ENCODE data around the gene MAGEB1.

The MAGEB1 gene, protein sequence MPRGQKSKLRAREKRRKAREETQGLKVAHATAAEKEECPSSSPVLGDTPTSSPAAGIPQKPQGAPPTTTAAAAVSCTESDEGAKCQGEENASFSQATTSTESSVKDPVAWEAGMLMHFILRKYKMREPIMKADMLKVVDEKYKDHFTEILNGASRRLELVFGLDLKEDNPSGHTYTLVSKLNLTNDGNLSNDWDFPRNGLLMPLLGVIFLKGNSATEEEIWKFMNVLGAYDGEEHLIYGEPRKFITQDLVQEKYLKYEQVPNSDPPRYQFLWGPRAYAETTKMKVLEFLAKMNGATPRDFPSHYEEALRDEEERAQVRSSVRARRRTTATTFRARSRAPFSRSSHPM

DNA sequence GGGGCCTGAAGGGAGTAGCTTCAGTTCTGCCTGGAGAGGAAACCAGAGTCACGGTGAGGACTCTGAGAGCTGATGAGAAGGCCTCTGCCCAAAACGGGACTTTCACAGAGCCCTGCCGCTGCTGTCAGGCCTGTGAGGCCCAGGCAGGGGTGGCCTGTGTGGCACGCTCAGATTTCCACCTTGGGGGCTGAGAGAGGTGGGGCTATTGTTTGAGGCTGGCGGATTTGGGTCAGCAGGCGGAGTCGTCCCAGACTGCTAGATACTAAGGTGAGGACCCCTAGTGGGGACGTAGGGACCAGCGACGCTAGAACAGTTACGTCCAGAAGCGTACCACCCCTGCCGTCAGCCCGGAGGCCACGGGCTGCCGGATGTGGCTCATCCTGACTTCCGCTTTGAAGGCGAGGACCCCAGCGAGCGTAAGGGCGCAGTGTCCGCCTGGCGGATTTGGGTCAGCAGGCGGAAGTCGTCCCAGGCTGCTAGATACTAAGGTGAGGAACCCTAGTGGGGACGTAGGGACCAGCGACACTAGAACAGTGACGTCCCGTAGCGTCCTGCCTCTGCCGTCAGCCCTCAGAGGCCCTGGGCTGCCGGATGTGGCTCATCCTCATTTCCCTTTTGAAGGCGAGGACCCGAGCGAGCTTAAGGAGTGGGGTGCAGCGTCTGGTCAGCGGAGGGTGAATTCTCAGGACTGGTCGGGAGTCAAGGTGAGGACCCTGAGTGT is at the start of gene MAGEB1:
TSS of gene MAGEB1 (plus strand) at position 378 of the 721 bp plus-strand sequence. CDS start 3,348 bp downstream, outside the sequence.
- no peak for DNase-seq

DNA sequence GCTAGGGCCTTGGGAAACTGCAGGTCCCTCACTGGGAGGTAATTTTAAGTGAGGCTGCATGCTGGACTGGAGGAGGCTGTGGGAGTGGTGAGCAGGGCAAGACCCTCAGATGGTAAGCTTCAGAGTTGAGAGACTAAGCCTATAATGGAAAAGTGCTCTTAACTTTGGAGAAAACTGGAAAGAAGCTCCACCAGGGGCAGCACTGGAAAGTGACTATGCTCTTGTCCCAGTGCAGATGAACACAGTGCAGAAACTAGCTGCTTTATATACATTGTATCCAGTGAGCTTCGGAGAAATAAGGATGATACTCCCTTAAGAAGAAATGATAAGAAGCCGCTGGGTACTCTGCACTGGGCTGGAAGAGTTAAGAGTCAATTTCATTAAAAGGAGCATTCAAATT is 34.8 kb upstream of the MAGEB1 start:
- no peak for DNase-seq

DNA sequence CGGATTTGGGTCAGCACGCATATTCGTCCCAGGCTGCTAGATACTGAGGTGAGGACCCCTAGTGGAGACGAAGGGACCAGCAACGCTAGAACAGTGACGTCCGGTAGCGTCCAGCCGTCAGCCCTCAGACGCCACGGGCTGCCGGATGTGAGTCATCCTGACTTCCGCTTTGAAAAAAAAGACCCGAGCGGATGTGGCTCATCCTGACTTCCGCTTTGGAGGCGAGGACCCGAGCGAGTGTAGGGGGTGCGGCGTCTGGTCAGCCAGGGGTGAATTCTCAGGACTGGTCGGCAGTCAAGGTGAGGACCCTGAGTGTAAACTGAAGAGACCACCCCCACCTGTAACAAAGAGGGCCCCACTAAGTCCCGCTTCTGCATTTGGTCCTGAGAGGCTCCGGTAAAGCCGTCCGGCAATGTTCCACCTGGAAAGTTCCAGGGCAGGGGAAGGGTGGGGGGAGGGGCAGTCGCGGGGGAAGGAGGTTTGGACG is 31.5 kb upstream of the MAGEB1 start, which contains the start of gene MAGEB2:
TSS of gene MAGEB2 (plus strand) at position 207 of the 487 bp plus-strand sequence. CDS start 3,018 bp downstream, outside the sequence.
- DNase-seq, result no peak

DNA sequence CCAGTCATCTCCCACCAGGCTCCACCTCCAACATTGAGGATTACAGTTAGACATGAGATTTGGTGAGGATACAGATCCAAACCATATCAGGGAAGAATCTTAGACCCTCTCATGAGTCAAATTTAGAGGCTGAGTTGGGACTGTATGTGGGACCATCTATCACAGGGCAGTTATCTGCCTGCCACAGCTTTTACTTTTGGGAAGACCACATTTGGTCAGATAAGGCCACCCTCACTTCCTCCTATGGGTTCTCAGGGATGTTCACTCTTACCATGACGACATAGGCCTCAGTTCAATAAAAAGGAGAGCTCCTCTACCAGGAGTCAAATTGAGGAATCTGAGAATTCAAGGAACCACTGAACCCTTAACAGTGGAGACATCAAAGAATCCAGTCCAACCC is 29.5 kb upstream of the MAGEB1 start:
- no peak for DNase-seq

DNA sequence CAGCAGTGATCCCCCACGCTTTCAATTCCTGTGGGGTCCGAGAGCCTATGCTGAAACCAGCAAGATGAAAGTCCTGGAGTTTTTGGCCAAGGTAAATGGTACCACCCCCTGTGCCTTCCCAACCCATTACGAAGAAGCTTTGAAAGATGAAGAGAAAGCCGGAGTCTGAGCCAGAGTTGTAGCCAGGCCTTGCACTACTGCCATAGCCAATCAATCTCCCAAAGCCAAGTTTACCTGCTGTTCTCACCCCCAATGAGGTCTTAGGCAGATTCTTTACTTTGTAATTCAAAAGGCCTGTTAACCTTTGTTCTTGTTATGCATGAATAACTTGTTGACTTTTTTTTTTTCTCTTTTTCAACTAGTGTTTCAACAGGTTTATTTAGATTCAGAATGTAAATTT is 27.6 kb upstream of the MAGEB1 start:
- DNase-seq, result no peak

DNA sequence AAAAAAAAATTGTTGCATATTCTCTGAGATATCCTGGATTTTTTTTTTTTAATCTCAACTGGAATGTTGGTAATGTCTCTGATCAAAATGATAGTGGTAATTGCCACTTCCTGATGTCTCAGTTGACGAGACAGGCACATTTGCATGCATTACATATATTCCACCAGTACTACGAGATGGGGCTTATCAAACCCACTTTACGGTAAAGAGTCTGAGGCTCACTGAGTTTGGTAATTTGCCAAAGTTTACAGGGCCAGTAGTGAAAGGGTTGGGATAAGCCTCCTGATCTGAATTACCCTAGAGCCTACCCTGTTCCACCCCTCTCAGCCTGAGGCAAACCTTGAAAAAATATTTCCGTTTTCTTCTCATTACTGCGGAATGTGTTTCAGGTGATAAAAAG is 26.3 kb upstream of the MAGEB1 start:
- no peak for DNase-seq

DNA sequence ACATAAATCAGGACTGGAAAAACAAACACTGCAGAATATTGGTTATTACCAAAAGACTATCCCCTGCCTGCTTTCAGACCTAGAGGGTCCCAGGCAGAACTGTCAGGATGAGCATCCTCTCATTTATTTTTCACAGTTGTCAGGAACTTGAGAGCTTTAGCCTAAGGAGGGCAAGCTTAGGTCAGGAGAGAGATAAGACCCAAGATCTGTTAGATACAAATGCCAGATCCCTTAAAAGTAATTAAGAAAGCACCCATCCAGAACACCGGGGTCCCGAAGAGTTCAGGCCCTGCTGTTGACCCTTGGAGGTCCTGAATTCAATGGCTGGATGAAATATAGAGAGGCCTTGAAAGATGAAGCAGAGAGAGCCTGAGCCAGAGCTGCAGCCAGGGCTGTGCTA is 22.4 kb upstream of the MAGEB1 start:
- no peak for DNase-seq

DNA sequence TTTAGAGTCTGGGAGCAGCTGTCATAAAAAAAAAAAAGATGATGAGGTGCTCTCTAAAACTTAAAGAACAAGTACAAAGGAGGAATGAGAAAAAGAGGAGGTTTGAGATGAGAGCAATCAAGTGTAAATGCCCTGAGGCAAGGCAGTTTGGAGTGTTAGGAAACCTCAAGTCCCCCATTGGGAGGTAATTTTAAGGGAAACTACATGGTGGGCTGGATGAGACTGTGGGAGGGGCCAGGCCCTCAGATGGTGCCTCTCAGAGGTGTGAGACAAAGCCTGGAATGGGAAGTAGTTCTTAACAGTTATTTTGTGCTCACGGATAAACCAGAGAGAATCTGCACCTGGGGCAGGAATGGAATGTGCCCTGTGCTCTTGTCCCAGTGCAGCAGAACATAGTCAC is 18.4 kb upstream of the MAGEB1 start:
- no peak for DNase-seq

DNA sequence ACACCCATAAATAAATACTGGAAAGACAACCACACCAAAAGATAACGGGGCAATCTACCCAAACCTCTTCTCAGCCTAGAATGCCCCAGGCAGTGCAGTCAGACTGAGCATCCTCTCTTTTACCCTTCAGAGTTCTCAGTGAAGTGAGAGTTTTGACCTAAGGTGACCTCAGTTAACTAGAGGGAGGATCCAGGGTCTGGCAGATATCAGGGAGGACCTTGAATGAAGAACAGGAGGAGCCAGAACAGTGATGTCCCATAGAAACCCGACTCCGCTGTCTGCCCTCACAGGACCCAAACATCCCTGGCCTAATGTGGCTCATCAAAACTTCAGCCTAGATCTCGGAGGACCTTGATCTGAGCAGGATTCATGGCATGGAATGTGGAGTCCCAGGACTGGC is 16.6 kb upstream of the MAGEB1 start, which contains the start of gene MAGEB3:
TSS of gene MAGEB3 (plus strand) at position 263 of the 400 bp plus-strand sequence. CDS start 5,268 bp downstream, outside the sequence.
- no peak for DNase-seq

DNA sequence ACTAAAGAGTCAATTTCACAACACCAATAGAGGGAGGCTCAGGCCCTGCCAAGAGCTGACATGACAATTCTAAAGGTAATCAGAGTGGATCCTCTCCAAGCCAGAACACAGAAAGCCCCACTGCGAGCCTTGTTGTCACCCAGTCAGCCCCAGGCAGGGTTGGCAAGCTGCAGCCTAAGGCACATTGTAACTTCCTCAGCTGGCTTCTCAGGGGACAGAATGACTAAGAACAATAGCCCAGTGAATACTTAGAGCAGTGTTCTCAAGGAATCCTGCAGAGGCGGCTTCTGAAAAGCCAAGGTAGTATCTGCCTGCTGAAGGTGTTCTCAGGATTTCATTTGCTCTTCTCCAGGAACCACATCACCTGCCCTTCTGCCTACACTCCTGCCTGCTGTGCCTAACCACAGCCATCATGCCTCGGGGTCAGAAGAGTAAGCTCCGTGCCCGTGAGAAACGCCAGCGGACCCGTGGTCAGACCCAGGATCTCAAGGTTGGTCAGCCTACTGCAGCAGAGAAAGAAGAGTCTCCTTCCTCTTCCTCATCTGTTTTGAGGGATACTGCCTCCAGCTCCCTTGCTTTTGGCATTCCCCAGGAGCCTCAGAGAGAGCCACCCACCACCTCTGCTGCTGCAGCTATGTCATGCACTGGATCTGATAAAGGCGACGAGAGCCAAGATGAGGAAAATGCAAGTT is 5.1 kb upstream of the MAGEB1 start, which contains the start of gene MAGEB4:
TSS of gene MAGEB4 (plus strand) at position 277 of the 692 bp plus-strand sequence. CDS start at position 413, 136 bp downstream.
- no peak for DNase-seq

DNA sequence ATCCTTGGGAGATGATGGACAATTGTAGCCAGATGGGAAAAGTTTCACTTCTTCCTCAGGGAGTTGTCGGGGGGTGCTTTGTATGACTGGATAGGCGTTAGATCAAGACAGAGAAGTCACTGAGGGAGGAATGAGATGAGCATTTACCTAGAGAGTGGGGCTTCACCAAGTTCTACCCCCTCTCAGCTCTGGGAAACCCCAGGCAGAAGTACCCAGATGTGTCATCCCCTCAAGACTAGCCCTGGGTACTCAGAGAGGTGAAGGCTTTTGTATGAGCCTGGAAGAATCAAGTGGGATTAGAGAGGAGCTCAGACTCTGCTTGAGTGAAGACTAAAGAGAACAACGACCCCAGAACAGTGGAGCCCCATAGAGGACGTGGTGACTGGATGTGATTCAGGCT is 1.9 kb downstream of the MAGEB1 start:
- no peak for DNase-seq

DNA sequence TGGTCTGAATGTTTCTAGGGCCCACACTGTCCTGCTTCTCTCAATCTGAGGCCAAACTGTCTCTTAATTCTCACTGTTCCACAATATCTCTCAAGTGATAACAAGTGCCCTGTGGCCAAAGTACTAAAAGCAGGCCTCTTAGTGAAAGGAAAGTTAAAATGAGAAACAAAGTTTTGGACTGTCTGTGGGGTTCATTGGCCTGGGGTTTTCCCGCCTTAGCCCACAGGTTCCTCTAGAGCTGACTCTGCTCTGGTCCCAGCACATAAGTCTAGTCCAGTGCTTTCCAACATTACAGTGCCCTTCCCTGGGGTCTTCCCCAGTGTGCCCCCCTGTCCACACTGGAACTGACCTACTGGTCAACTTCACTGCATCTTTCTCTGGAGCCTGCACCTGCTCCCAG is 6.3 kb downstream of the MAGEB1 start:
- DNase-seq, result no peak

DNA sequence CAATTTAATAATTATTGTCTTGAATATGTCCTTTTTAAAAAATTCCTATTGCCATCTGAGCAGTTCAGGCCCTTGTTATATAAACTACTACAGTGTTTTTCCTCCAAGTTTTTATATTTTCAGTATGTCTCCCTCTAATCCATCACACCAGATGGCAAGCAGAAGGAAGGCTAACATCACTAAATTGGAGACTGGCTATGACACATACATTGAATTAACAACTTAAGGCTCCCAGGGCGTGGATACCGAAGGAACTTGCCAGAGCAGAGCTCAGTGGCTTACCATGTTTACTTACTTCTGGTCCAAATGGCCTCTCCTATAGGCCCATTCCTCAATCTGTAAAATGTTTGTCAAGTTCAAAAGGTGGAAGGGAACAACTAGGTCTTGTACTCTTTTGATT is 13.0 kb downstream of the MAGEB1 start:
- DNase-seq, result no peak

DNA sequence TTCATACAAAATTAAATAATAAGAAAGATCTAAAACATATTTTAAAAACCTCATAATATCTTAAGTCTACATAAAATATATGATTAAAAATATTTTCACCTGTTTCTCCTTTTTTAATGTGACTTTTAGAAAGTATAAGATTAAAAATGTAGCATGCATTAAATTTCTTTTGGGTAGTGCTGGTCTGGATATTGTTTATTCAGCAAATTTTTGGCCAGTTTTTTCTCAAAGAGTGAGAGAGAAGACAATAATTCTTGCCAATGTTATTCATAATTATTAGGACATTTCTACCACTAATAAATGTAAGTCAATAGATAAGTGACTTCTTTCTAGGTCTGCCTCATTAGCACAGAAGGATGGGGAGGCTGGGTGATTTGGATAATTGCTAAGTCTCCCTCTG is 14.1 kb downstream of the MAGEB1 start:
- no peak for DNase-seq

DNA sequence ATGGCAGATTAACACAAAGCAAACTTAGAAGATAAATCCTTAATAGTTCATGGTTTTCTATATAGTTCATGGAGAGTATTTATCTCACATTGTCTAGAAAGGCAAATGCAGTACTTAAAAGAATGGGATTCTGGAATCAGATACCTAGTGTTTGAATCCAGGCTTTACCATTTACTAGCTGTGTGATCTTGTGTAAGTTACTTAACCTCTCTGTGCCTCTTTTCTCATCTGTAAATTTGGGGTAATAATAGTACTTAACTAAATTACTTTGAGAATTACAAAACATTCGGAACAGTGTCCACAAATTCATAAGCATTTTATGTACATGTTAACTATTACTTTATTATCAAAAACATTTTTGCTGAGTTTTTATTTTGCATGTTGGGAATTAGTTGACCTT is 15.8 kb downstream of the MAGEB1 start:
- DNase-seq, result no peak

DNA sequence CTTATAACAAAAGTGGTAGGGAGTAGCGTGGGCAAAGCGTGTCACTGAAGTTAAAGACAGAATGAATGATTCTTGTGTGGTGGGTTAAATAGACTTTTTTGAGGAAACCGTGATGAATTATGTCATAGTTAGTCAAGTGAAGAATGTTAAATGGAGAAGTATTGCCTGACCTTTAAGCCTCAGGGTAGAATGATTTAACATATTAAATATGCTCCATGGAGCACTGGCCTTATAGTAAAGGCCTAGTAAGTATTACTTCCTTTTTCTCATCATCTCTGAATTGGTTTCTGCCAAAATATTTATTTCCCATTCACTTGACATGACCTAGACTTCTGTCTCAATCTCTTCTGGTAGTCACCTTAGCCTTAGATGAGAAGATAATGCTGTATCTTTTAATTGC is 23.7 kb downstream of the MAGEB1 start:
- DNase-seq, result no peak

DNA sequence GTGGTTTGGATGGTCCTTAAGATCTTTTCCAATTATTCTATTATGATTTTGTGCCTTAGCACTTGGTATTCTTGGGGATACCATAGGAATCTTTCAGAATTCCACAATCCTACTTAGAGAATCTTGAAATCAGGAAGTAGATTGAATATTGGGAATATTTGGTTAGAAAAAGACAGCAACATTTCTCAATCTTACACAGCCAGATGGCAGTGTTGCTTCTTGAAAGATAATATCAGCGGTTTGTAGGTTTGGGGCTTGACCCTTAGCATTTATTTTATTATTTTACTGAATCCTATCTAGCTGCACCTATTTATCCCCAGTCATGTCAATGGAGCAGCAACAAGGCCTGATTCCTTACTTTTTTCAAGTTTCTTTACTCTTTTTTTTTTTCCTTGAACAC is 28.6 kb downstream of the MAGEB1 start:
- no peak for DNase-seq

DNA sequence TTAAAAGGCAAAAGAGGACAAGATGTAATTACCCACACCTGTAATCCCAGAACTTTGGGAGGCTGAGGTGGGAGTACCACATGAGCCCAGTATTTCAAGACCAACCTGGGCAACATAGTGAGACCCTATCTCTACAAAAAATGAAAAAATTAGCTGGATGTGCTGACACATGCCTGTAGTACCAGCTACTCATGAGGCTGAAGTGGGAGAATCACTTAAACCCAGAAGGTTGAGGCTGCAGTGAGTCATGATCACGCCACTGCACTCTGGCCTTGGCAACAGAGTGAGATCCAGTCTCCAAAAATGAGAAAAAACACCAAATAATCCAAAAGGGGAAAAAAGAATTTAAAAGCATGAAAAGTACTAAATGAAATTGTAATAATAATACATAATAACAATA is 31.4 kb downstream of the MAGEB1 start:
- no peak for DNase-seq

DNA sequence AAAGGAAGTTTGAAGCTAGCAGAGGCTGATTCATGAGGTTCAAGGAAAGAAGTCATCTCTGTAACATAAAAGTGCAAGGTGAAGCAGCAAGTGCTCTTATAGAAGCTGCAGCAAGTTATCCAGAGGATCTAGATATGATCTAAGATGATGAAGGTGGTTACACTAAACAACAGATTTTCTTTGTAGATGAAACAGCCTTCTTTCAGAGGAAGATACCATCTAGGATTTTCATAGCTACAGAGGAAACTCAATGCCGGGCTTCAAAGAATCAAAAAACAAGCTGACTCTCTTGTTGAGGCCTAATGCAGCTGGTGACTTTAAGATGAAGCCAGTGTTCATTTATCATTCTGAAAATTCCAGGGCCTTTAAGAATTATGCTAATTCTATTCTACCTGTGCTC is 33.5 kb downstream of the MAGEB1 start:
- no peak for DNase-seq

DNA sequence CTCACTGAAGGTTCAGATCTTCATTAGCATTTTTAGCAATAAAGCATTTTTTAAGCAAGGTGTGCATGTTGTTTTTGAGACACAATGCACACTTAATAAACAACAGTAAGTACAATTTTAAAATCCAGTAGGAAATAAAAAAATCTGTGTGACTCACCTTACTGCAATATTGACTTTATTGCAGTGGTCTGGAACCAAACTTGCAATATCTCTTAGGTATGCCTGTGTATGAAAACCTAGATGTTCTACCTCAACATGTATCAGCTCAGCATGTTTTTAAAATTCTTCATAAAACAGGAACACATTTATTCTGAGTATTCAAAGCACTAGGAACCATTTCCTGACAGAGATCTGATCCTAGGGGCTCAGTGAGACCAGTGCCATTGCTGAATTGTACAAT is 35.6 kb downstream of the MAGEB1 start:
- no peak for DNase-seq

DNA sequence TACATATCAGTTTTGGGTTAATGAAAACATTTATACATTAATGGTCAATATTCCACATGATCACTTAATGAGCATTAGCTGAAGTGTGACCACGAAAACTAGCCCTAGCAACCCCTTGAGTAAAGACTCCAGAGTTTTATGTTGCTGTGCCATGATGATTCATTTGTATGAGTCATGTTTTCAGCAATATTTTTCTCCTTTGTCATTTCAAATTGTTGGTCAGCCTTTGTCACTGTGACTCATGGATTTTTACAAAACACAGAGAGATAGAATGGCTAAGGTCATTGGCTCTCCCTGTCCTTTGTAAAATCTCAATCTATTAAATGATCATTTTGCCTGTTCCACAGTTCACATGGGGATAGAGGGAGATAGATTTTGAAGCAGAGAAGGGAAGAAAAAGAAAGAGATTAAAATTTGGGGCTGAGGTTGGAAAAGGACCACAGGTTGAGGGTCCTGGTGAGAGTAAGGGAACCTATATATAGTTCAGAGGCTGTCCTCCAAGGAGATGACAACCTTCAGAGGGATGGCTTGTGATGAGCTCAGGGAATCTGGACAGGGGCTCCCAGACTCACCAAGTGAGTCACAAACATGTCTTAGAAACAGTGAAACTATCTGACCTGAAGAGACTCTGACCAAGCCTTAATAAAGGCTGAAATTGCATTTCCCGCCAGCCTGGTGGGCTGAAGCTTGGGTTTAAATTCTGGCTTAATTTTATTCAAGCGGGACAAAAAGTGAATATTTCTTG is 36.7 kb downstream of the MAGEB1 start:
- DNase-seq, result no peak

DNA sequence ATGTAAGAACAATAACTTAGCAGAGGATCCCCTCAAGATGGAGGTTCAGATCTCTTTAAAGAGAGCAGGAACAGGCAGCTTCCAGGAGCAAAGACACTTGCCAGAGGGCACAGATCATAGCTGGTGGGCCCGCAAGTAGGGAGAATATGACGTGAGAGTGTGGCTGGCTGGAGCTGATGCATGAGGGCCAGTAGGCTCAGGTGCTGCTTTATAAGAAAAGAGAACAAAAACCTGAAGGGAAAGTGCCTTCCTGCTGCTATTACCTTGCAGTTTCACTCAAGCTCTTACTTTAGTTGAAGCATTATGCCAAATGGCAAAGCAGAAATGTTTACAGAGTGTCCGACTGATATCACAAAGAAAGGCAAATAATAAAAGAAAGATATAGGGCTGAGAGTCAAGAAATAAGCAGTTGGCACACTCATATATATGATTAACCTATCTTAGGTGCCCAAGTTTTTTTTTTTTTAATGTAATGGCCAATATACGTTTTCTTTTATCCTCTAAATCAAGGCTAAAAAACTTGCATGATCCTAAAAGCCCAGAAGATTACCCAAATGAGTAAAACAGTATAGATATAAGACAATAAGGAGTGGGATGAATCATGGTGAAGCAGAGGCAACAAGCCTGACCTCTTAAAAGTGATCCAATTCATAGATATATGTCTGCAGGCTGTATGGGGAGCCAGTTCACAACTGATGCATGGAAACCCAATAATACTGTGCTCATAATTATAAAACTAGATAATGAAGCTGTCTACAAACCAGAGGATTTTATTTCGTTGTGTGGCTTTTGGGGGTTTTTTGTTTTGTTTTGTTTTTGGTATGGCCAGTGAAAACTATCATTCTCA is 49.7 kb downstream of the MAGEB1 start:
- DNase-seq, result no peak

All from NCI-H2171 treated with DMSO at 0.1 percent for 48 hours (cell line).